Neutrophil (primary cell): Measurements from ENCODE around the gene TAF8.

Source experiments
- H3K27ac ChIP-seq: fragments of 200-600 bp; sonication (generic); 2 replicates; pipeline ENCODE4 v1.5.1; 2016; ENCODE audit warnings: mild to moderate bottlenecking, moderate library complexity
- H3K27me3 ChIP-seq: fragments of 200-600 bp; sonication (generic); 2 replicates; pipeline ENCODE4 v1.6.0; 2016; ENCODE audit warnings: mild to moderate bottlenecking
- H3K36me3 ChIP-seq: fragments of 200-600 bp; sonication (generic); 2 replicates; pipeline ENCODE4 v1.5.1; 2017
- H3K4me1 ChIP-seq, 2 experiments: fragments of 200-600 bp in 1 of 2; sonication (generic) in 1 of 2; 1 replicate in 1 of 2; 2 replicates in 1 of 2; pipeline versions ENCODE4 v1.5.1 to v1.6.1; 2013 to 2016; ENCODE audit warnings: low read depth in 1 of 2, low read length in 1 of 2, mild to moderate bottlenecking in 1 of 2, moderate library complexity in 1 of 2; ENCODE audit not compliant: control insufficient read depth in 1 of 2, insufficient read depth in 1 of 2
- H3K4me3 ChIP-seq, 2 experiments: fragments of 200-600 bp in 1 of 2; sonication (generic) in 1 of 2; 1 replicate in 1 of 2; 2 replicates in 1 of 2; pipeline ENCODE4 v1.5.1; 2013 to 2016; ENCODE audit warnings: low read depth in 1 of 2, low read length in 1 of 2, mild to moderate bottlenecking in 1 of 2, moderate library complexity in 1 of 2
- H3K9me3 ChIP-seq: fragments of 200-600 bp; sonication (generic); 2 replicates; pipeline ENCODE4 v1.5.1; 2016
- CTCF ChIP-seq: fragments of 200-600 bp; sonication (generic); IDR thresholded peaks from 2 replicates; pipeline ENCODE4 v1.5.1; 2016; ENCODE audit warnings: antibody characterized with exemption

Gene TAF8

GRCh38 chr6:42104804-42105125, 54.4 kb downstream of the TAF8 start:
- H3K4me3 ChIP-seq: peak overlapping the region in 1 of 2 experiments; percentile 37

GRCh38 chr6:42105156-42105648, 54.9 kb downstream of the TAF8 start:
- Histone ChIP-seq H3K4me3 (no peak overlapping the region), H3K27ac (no peak overlapping the region), H3K9me3 (no peaks in the 10 kb centered on the region), H3K27me3 (peaks cover 47% of the 10 kb centered on the region), H3K4me1 (peaks cover 0 to 10% of the 10 kb centered on the region in 2 experiments), H3K36me3 (no peaks in the 10 kb centered on the region)
- no peak for TF ChIP-seq CTCF

More at GRCh38 chr6:42104804-42105125, 54.4 kb downstream of the TAF8 start:
- Histone ChIP-seq H3K9me3 (no peaks in the 10 kb centered on the region), H3K4me1 (peaks cover 0 to 10% of the 10 kb centered on the region in 2 experiments), H3K27me3 (peaks cover 47% of the 10 kb centered on the region), H3K27ac (no peak overlapping the region), H3K36me3 (no peaks in the 10 kb centered on the region)
- TF ChIP-seq CTCF: no peak

GRCh38 chr6:42105709-42106108, 55.4 kb downstream of the TAF8 start:
- Histone ChIP-seq H3K27ac (no peak overlapping the region), H3K4me1 (peaks cover 0 to 10% of the 10 kb centered on the region in 2 experiments), H3K9me3 (no peaks in the 10 kb centered on the region), H3K27me3 (peaks cover 47% of the 10 kb centered on the region), H3K4me3 (no peak overlapping the region), H3K36me3 (no peaks in the 10 kb centered on the region)
- TF ChIP-seq CTCF: no peak

- no peak overlapping the region for H3K27ac ChIP-seq
- H3K36me3 ChIP-seq: no peaks in the 10 kb centered on the region
- H3K9me3 ChIP-seq: no peaks in the 10 kb centered on the region
- H3K4me3 ChIP-seq: no peak overlapping the region
- no peak for TF ChIP-seq CTCF
- H3K27me3 ChIP-seq: peaks cover 49% of the 10 kb centered on the region
- H3K4me1 ChIP-seq: peaks cover 0 to 10% of the 10 kb centered on the region in 2 experiments
Measured at GRCh38 chr6:42106112-42107023, 56.0 kb downstream of the TAF8 start.

- Histone ChIP-seq H3K27ac (no peak overlapping the region), H3K9me3 (no peaks in the 10 kb centered on the region), H3K36me3 (no peaks in the 10 kb centered on the region), H3K4me1 (peaks cover 0 to 10% of the 10 kb centered on the region in 2 experiments), H3K27me3 (peaks cover 45% of the 10 kb centered on the region), H3K4me3 (no peak overlapping the region)
- TF ChIP-seq CTCF: no peak
Measured at GRCh38 chr6:42108071-42108470, 57.7 kb downstream of the TAF8 start.
